Measurements from ENCODE around the gene MATN4.

Gene MATN4

DNA sequence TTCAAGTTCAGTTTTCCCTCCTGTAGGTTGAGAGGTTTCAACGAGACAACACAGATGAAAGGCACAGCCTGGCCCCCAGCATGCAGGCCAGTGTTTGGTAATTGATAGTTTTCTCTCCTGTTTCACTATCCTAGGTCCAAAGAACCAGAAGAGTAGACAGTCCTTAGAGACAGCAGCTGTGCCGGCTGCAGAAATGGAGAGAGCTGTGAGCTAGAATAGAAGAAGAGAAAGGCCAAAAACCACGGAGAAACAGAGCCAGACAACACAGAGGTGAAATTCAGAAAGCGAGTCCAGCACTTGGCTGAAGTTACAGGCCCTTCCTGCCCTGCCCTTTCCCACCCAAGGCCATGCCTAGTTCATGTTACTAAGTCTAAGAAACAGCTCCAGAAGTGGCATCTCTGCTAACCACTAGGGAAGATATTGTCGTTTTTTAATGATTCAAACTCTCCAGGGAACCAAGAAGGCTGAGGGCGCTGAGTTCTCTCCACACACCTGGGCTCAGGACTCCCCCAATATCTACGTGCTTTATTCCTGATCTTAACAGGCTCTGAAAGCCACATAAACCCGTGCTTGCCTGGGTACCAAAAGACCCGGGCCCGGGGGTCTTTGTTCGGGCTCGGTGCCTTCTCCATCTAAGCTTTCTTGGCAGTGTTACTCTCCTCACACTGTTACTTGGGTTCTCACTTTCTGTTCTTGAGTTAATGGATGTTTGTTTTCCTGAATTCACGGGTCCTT is 18.0 kb downstream of the MATN4 start:
- no peak for DNase-seq

DNA sequence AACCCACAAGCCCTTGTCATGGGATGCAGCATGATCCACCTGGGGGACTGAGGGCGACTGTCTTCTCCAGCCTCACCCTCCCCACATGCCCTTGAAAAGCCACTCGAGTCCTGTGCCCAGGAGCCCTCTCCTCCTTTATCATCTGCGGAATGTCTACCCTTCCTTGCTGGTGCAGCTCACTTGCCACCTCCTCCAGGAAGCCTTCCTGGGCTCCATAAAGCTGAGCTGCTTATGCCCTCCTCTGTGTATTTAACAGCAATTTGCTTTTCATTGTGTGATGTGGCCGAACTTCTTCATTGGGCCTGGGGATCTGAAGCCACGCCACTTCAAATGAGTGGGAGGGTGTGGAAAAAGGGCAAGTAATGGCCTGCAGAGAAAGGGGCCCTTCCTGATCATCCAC is 19.2 kb downstream of the MATN4 start:
- DNase-seq: no peak

DNA sequence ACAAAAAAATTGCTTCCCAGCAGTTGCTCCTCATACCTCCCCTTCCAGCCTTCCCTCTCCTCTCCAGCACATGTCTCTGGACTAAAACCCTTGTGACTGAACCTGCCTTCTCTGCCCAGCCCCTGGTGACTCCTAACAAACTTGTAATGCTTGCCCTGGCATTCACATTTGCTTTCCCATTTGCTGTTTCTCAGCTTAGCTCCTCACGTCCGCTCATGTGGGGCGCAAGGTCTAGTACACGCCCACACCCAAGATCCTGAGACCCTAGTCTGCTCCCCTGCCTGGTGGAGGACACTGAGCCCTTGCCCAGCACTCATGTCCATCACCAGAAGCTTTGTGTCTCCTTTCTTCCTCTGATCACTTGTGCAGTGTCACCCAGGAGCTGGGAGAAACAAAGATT is 19.7 kb downstream of the MATN4 start:
- DNase-seq: no peak

DNA sequence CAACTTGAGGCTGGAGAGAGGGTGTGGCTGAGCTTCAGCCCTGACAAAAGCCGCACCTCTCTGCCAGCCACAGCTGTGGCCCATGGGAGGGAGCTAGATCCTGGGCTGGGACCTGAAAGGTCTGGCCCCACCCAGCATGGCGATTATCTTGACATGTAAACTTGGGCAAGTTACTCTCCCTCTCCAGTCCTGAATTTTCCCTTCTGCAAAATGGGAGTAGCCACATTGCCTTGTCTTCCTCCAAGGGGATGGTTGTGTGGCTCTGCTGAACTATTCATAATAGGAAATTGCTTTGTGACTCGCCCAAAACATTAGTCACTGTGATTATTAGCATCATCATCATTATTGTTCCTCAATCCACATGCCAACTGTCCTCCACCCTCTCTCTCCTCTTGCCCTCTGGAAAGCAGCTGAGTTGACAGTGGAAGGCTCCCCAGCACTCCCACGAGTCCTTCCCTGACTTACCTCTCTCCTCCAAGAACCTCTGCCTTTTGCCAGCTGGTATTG is 24.5 kb downstream of the MATN4 start:
- DNase-seq: no peak

DNA sequence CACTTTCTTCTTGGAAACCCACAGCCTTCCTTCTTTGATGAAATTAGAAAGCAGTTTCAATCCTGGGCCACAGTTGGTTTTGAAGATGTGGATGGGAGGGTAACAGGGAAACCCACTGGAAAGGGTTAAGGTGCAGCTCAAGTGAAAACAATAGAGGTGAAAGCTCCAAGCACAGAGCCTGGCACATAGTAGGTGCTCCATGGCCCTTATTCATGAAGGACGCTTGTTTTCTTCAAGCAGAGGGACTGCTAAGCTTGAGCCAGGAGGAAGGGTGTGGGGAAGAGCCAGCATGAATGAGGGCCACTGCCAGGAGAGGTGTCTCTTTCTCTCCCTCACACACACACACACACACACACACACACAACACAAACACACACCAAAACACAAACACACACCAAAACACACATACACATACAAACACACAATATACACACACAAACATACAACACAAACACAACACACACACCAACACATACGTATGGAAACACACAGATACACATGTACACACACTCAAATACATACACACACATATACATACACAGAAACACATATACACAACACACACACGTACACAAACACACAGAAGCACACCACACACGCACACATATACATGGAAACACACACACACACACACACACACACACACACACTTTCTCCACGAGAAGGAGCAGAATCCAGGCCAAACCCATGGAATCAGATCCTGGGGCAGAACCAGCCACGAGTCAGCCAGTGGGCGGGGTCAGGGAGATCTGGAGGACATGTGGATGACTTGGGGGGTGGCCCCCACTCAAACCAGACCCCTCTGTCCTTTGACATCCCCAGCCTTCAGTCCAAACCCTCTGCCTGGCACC is 25.2 kb downstream of the MATN4 start:
- DNase-seq: no peak

DNA sequence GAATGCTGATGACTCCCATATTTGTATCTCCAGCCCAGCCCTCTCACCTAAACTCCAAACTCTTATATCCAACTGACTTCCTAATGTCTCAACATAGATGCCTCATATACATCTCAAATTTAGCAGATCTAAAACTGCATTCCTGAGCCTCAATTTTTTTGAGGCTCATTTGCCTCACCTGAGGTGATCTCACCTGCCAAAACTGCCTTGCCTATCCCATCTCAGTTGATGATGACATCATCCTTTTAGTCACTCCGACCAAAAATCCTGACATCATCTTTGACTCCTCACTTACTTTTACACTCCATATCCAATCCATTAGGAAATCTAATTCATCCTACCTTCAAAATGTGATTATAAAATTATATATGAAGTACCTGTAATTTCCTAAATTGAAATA is 28.1 kb downstream of the MATN4 start:
- no peak for DNase-seq

DNA sequence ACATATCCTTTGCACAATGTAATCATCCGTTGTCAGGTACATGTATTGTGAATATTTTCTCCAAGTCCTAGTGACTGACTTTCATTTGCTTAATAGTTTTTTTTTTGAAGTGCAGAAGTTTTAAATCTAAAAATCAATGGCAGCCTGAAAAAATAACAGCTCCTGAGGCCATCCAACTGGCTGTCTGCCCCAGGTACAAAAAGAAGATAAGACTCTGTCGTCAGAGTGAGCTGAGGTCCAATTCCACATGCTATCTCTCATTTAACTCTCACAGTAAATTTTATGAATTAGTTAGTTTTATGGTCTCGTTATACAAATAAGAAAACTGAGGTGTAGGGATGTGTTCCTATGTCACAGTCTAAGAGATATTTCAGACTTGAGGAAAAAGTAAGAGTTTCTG is 32.8 kb downstream of the MATN4 start:
- DNase-seq: no peak

DNA sequence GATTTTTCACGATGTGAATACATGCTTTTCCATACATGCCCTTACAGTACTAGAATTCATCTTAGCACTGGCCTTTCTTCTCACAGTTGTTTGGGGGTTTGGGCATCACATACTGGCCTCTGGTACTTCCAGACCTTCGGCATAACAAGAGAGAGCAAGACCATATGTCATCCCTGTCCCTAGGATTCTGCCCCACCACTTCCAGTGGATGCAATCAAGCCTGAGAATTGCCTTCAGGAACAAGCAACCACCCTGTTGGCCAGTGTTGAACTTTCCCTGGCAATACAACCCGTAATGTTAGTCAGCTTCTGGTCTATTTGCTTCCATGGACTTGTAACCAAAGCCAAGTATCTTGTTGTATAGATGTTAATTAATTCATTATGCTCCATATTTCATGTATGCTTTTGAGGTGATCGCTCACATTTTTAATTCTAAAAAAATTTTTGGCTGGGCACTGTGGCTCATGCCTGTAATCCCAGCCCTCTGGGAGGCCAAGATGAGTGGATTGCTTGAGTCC is 38.3 kb downstream of the MATN4 start:
- DNase-seq: no peak

DNA sequence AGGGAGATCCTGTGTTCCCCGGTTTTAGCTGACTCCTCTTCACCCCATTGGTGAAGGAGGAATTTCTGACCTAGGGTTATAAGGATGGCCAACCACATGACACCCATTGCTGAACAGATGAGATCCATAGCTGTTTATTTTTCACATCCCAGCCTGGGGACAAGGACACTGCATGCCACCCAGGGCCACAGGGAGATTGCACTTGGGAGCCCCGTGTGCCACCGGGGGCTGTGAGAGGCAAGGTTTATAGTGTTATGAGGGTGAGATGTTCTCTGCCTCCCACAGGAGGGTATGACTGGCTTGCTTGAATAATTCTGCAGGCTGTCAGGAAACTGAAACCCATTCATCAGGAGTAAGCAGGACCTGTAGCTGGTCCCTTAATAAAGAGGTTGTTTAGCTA is 39.0 kb downstream of the MATN4 start:
- DNase-seq: no peak

DNA sequence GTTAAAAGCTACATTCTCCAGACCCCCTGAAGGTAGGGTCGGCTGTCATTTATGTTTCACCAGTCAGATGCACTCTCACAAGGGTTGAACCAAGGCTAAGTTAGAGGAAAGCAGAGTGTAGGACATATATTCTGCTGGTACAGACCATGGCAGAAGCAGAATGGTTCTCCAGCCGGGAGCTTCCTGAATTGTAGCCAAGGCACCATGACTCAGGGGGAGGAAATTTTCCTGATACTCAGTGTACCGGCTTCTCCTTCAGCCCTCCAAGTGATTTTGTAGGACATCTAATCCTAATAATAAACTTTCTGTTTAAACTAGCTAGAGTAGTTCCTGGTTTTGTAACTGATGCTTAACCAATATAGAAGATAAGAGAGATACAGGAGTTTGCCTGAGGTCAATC is 39.6 kb downstream of the MATN4 start:
- no peak for DNase-seq

DNA sequence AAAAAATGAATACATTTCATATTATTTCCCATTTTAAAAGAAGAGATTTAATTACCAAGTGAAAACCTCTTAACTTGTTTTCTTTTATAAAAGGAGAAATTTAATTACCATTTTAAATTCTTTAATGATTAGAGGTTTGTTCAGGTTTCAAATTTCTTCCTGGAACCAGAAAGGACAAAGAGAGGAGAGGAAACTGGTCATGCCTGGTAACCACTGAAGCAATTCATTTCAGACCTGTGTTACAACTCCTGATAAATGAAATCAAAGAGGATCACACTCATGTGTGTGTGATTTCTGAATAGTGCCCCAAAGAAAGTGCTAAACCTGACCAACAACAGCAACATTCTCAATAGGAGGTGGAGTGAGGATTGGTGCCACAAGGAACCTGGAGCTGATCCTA is 41.1 kb downstream of the MATN4 start:
- DNase-seq: no peak

DNA sequence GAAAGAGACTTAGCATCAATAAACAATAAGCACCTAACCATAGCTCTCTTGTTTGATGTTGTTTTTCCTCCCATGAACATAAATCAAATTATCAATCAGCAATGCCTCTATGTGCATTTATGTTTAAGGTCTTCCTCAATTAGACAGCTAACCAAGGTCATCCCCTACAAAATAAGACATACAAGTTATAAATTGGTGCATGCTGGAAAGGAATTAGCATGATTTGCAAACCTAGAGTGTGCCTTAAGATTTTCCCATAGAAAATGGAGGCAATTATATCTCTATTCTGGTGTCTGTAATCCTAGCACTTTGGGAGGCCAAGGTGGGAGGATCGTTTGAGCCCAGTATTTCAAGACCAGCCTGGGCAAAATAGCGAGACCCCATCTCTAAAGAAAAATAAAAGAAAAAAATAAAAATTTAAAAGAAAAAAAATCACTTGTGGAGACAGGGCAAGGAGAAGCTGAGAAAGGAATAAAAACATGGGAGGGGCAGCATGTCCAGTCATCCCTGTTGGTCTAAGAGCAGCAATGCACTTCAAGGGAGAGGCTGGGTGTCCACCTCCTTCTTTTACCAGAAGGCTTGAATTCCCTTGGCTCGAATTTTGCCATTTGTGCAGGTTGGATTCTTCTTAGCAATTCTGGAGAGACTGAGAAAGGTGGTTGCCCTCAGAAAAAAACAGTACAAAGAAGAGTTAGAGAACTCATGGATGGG is 44.4 kb downstream of the MATN4 start:
- DNase-seq: no peak

DNA sequence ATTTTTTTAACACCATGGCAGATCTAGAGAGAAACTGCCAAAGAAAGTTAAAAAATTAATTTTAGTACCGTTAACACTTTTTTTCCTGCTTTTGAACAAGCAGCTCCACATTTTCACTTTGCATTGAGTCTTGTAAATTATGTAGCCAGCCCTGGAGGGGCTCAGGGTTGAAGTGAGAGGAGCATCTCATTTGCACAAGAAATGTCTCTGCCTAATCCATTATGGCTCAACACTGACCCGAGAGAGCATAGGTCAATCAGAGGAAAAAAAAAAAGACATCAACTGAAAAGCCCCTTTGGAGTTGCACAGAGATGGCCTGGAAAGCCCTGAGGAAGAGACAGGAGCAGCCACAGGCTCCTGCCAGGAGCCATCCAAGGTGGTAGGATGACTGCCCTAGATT is 49.4 kb downstream of the MATN4 start:
- no peak for DNase-seq

DNA sequence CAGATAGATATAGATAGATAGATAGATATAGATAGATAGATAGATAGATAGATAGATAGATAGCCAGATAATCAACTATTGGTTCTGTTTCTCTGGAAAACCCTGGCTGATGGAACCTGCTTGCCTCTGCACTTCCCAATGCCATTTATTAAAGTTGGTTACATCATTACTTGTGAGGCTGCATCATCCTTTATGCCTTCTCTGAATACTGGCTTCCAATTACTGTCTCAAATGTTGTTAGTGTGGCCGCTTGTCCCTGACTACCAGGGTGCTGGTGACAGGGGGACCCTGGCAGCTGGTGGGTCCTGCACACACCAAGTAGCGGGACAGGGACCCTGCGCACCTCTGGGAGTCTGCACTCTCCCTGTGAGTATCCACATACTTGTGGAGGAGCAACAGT is 49.8 kb downstream of the MATN4 start:
- DNase-seq: no peak

DNA sequence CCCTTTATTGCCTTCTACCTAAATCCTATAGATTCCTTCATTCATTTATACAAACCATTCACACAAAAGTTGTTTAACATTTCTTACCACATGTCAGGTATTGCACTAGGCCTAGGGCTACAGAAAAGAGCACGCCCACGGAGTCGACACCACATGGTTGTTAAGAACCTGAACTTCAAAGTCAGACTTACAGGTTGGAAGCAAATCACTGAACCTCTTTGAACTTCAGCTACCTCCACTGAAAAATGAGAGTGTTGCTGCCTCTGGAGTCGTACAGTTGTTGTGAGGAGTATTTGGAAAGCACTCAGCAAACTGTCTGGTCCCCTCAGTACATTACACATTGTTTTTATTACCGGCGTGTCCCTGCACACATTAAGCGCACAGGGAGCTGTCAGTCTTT is 50.4 kb downstream of the MATN4 start:
- no peak for DNase-seq

DNA sequence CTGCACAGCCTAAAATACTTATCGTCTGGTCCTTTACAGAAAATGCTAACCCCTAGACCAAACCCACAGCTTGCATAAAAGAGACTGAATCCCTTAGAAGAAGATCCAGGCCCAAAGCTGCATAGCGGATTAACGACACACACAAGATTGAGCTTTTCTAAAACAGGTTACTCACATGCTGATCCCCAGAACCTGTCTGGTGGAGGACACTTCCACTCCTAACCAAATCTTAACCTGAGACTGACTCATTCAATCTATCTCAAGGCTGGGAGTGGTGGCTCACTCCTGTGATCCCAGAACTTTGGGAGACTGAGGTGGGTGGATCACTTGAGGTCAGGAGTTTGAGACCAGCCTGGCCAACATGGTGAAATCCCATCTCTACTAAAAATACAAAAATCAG is 50.9 kb downstream of the MATN4 start:
- no peak for DNase-seq

DNA sequence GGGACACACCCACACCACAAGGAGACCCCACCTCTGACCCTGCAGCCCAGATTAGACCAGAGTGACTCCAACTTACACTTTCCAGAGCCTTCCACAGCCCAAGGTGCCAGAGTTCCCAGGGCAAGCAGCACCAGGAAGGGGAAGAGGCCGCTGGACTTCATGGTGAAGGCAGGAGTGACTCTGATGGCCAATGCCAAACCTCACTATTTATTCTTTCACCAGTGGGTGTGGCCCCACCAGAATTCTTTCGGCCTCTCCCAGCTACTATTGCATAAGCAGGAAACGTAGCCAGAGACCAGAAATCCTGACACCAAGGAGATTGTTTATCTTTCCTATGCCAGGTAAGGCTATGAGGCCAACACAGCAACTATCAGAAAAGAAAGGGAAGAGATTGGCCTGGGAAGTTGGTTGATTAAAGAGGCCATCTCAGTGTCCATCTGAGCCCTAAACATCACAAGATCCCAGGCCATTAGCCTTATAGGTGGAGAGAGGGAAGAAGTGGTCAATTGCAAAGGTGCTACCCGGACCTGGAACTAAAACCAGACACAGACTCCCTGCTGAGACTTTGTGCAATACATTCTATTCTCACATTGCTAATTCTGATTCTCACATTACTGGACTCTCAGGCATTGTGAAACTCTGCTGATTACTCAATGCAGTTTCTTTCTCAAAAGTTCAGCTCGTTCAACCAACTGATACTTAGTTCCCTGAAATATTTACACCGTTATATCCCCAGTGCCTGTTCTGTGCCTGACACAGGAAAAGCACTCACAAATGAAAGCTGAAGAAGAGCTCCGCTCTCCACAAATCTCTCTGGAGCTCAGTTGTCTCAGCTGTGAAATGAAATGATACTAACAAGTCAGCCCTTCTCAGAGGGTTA is 53.5 kb downstream of the MATN4 start, which contains the start of gene SLPI:
Gene SLPI, minus strand, starts transcription at position 182 of the 880 bp plus-strand sequence. Its CDS starts 21 bp downstream, at position 161.
- DNase-seq: no peak

DNA sequence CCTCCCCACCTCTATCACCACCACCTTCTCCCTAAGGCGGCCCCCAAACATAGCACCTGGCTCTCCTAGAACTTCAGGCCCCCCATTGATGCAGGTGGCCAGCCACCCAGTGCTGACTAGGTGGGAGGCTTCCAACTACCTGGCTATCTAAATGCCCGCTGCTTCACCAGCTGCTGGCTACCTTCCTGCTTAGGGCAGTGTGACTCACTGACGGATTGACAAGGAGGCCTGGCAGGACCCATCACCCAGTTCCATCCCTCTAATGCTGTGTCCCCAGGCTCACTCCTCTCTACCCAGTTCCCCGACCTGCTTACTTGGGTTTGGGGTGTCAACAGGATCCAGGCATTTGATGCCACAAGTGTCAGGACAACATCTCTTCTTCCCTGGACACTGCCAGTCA is 54.8 kb downstream of the MATN4 start:
- no peak for DNase-seq

DNA sequence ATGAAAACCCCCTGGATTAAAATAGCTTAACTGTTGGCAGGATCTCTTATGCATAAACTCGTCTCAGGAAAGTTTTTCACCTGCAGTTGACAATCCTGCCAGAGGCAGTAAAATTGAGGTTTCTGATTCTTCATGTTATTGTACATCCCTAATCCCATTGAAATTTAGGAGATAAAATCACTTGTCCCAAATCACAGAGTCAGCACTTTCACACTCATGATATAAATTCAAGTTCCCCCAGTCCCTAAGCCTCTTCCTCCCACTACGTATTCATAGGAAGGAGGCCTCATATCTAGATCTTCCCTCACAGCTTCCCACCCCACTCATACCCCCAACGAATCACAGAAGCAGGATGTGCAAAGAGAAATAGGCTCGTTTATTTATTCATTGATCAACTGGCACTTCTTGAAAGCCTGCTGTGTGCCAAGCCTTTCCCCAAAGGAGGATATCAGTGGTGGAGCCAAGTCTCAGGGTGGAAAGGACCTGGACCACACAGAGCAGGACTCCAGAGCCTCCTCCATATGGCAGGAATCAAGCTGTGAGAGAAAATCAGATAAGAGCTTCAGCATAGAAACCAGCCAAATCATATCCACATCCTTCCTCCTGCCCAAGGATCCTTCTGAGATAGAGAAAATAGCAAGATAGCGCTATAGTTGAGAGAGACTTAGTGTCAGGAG is 56.1 kb downstream of the MATN4 start:
- no peak for DNase-seq

DNA sequence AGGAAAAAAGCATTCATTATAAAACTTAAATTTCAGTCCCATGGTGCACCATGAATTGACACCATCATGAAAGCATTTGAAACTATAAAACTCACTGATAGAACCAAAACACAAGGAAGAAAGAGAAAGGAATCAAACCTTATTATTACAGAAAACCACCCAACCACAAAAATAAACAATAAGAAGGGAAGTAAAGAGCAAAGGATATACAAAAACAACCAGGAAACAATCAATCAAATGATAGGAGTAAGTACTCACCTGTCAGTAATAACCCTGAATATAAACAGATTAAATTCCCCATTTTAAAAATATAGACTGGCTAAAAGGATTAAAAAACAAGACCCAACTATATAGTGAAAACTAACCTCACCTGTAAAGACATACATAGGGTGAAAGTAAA is 59.5 kb downstream of the MATN4 start:
- DNase-seq: no peak

DNA sequence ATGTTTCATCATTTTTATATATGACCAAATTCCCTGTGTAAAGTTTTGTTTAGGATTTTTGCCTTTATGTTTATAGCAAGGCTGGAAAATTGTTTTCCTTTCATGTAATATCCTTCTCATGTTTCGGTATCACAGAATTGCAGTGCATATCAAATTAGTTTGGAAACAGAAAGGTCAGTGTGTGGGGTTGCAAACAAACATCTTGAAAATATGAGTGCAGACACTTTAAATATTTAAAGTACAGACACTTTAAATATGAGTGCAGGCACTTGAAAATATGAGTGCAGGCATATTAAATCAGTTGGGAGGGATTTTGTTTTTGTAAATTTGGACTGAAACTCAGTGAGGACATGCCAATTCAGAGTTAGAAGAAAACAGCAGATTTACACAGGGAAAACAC is 60.2 kb downstream of the MATN4 start:
- DNase-seq: no peak

DNA sequence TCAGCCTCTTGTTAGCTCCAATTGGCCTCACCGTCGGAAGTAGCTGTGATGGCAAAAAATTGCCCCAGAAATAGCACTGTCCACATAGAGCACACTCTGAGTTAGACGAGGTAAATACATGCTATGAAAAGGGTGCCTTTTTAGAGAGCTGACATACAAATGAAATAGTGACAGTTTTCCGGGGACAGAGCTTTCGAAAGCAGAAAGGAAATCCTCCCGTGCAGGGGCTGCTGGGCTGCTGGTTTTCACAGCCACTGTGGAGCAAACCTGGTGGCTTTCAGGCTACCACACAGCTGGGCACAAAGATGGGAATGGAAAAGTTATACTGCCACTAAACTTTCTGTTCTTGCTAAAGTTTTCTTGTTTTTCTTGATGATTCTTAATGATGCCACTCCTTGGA is 62.0 kb downstream of the MATN4 start:
- no peak for DNase-seq
